Endothelial cell (in vitro differentiated cells): ENCODE measurements around the gene IQCH. TPM values are rescaled to one million over a fixed set of nuclear protein-coding genes. Genes with fewer than 3 reads are reported as not detected.

ENCODE experiments used
- DNase-seq: peaks from one replicate; pipeline ENCODE4 v3.0.0; 2021; ENCODE audit warnings: low spot score
- H3K27ac Mint-ChIP-seq: one replicate; pipeline ENCODE4 v1.8.0; 2021; ENCODE audit warnings: mixed read lengths, inconsistent platforms; ENCODE audit not compliant: unreplicated experiment
- H3K27me3 Mint-ChIP-seq: one replicate; pipeline ENCODE4 v1.8.0; 2021; ENCODE audit warnings: mild to moderate bottlenecking, moderate library complexity, mixed read lengths, inconsistent platforms; ENCODE audit not compliant: unreplicated experiment
- H3K36me3 Mint-ChIP-seq: one replicate; pipeline ENCODE4 v1.8.0; 2021; ENCODE audit warnings: mild to moderate bottlenecking, low read depth, mixed read lengths, inconsistent platforms; ENCODE audit not compliant: unreplicated experiment
- H3K4me1 Mint-ChIP-seq: one replicate; pipeline ENCODE4 v1.8.0; 2021; ENCODE audit warnings: mild to moderate bottlenecking, mixed read lengths, inconsistent platforms; ENCODE audit not compliant: unreplicated experiment
- H3K4me3 Mint-ChIP-seq: one replicate; pipeline ENCODE4 v1.8.0; 2021; ENCODE audit warnings: mild to moderate bottlenecking, mixed read lengths, inconsistent platforms; ENCODE audit not compliant: unreplicated experiment
- H3K9me3 Mint-ChIP-seq: one replicate; pipeline ENCODE4 v1.8.0; 2021; ENCODE audit warnings: mixed read lengths, inconsistent platforms; ENCODE audit not compliant: unreplicated experiment
- CTCF ChIP-seq: fragments of 200-600 bp; sonication (generic); IDR thresholded peaks from one replicate; pipeline ENCODE4 v1.5.0; 2021; ENCODE audit warnings: antibody characterized with exemption; ENCODE audit not compliant: unreplicated experiment
- total RNA-seq: library from RNA; stranded (reverse); fragmentation: NEBNext Ultra II Directional; extraction: Animal tissue kit (Norgen Biotek cat#: 25700); gene quantifications from one replicate; pipeline ENCODE4 v1.2.1, GENCODE V29; 2021; ENCODE audit not compliant: unreplicated experiment

The IQCH gene
- total RNA-seq, 1 donor from 2014 or later: 2.4 TPM

- H3K27me3 Mint-ChIP-seq: peaks cover 5% of the 10 kb centered on the region
- H3K9me3 Mint-ChIP-seq: no peaks in the 10 kb centered on the region
- no peak for DNase-seq
- no peak overlapping the region for H3K27ac Mint-ChIP-seq
- H3K4me3 Mint-ChIP-seq: no peak overlapping the region
- no peaks in the 10 kb centered on the region for H3K36me3 Mint-ChIP-seq
- TF ChIP-seq CTCF: no peak
- peaks cover 4% of the 10 kb centered on the region for H3K4me1 Mint-ChIP-seq
These were observed 5.2 kb downstream of the IQCH start for GRCh38 chr15:67259806-67260205.

GRCh38 chr15:67266870-67267269 is 12.3 kb downstream of the IQCH start:
- no peak overlapping the region for H3K27ac Mint-ChIP-seq
- no peaks in the 10 kb centered on the region for H3K27me3 Mint-ChIP-seq
- no peak for TF ChIP-seq CTCF
- H3K4me3 Mint-ChIP-seq: no peak overlapping the region
- no peaks in the 10 kb centered on the region for H3K36me3 Mint-ChIP-seq
- no peak for DNase-seq
- H3K9me3 Mint-ChIP-seq: no peaks in the 10 kb centered on the region
- no peaks in the 10 kb centered on the region for H3K4me1 Mint-ChIP-seq

DNA sequence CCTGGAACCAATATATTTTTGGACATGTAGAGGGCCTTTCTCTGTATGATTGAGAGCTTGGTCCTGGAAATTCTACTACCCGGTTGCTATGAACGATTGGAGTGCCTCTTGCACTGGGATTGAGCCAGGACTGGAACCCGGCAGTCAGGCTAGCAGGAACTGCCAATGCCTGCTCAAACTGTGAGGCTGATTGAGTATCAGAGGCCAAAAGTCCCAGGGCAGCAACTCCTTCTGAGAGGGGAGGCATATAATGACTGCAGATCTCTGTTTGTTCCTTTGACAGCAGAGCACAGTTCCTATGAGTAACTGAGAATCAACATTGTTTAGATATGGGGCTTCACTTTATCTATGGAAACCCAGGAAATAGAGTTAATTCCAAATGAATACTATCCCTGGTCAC is 12.9 kb downstream of the IQCH start:
- Mint-ChIP-seq H3K4me1 (no peaks in the 10 kb centered on the region), H3K27ac (no peak overlapping the region), H3K4me3 (no peak overlapping the region), H3K27me3 (no peaks in the 10 kb centered on the region), H3K36me3 (no peaks in the 10 kb centered on the region), H3K9me3 (no peaks in the 10 kb centered on the region)
- TF ChIP-seq CTCF: no peak
- no peak for DNase-seq

DNA sequence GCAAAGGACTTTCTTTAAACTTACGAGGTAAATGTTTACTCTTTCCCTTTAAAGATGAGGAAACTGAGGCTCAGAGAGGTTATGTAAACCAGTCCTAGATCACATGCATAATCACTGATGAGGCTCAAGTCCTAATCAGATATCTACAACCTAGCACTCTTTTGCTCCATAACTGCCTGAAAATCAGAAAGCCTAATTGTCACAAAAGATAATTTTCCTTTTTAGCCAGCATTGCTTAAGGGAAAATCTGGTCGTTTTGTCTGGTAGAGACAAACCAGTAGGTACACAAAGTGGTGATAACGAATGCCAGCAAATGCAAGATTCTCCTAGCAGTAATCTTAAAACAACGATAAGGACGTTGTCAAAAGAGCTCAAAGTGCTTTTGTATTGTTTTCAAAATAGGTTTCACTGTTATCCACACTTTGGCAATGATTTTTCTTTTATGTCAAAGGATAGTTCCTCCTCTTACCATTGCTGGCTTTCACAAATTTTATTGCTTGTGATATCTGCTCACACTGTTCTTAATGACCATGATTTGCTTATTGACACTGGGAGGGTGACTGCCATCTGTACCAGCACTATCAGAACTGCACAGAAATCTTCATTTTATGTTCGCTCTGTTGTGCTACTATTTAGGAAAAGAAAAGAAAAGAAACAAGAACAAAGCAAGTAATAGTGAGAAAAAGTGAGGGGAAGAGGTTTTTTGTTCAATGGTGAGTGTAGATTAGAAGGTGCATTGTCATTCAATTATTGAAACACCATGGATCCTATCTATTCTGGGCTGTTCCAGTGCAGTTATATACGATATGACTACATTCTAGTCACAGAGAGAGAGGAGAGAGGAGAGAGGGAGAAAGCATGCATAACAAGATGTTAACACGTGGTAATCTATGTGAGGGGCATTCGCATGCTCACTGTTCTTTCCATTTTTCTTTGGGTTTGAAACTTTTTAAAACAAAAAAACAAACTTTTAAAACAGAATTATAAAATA is 13.7 kb downstream of the IQCH start:
- Mint-ChIP-seq H3K9me3 (no peaks in the 10 kb centered on the region), H3K4me1 (no peaks in the 10 kb centered on the region), H3K36me3 (no peaks in the 10 kb centered on the region), H3K27me3 (no peaks in the 10 kb centered on the region), H3K27ac (no peak overlapping the region), H3K4me3 (no peak overlapping the region)
- no peak for TF ChIP-seq CTCF
- DNase-seq: no peak

- TF ChIP-seq CTCF: no peak
- Mint-ChIP-seq H3K4me3 (no peak overlapping the region), H3K27ac (no peak overlapping the region), H3K36me3 (no peaks in the 10 kb centered on the region), H3K27me3 (no peaks in the 10 kb centered on the region), H3K9me3 (no peaks in the 10 kb centered on the region), H3K4me1 (no peaks in the 10 kb centered on the region)
- DNase-seq: no peak
These were observed 19.6 kb downstream of the IQCH start for GRCh38 chr15:67274236-67274635.
